Karpas-422 (cell line): ENCODE measurements around the gene LCP2. TPM values are rescaled to one million over a fixed set of nuclear protein-coding genes. Genes with fewer than 3 reads are reported as not detected.

Experiments used
- DNase-seq: peaks from one replicate; pipeline ENCODE4 v3.0.0-alpha.2; 2015
- H2AFZ ChIP-seq: fragments of 200-600 bp; sonication (generic); 2 replicates; pipeline ENCODE4 v1.6.1; 2014; ENCODE audit warnings: antibody characterized with exemption, low read length, mixed read lengths
- H3K27ac ChIP-seq: fragments of 200-600 bp; sonication (generic); 2 replicates; pipeline ENCODE4 v1.5.1; 2014; ENCODE audit warnings: mild to moderate bottlenecking, low read length, moderate library complexity
- H3K27me3 ChIP-seq: fragments of 200-600 bp; sonication (generic); 2 replicates; pipeline ENCODE4 v1.6.1; 2014; ENCODE audit warnings: low read length, mixed read lengths
- H3K36me3 ChIP-seq: fragments of 200-600 bp; sonication (generic); 2 replicates; pipeline ENCODE4 v1.6.1; 2014; ENCODE audit warnings: low read length, mixed read lengths; ENCODE audit not compliant: insufficient read depth
- H3K4me1 ChIP-seq: fragments of 200-600 bp; sonication (generic); 2 replicates; pipeline ENCODE4 v1.6.1; 2014; ENCODE audit warnings: mild to moderate bottlenecking, low read length, mixed read lengths
- H3K4me2 ChIP-seq: fragments of 200-600 bp; sonication (generic); 2 replicates; pipeline ENCODE4 v1.6.1; 2014; ENCODE audit warnings: low read length, low read depth, mild to moderate bottlenecking; ENCODE audit not compliant: poor library complexity, severe bottlenecking
- H3K4me3 ChIP-seq: fragments of 200-600 bp; sonication (generic); 2 replicates; pipeline ENCODE4 v1.5.1; 2014; ENCODE audit warnings: mild to moderate bottlenecking, antibody characterized with exemption, low read length, mixed read lengths
- H3K79me2 ChIP-seq: fragments of 200-600 bp; sonication (generic); 2 replicates; pipeline ENCODE4 v1.6.1; 2014; ENCODE audit warnings: mild to moderate bottlenecking, low read length, mixed read lengths
- H3K9ac ChIP-seq: fragments of 200-600 bp; sonication (generic); 2 replicates; pipeline ENCODE4 v1.6.0; 2014; ENCODE audit warnings: low read length
- H3K9me2 ChIP-seq: fragments of 200-600 bp; sonication (generic), shearing (Covaris generic); replicated peaks from 2 replicates; pipeline ENCODE4 v1.6.0; 2014; ENCODE audit warnings: mild to moderate bottlenecking, low read length, moderate library complexity; ENCODE audit not compliant: insufficient read depth
- H3K9me3 ChIP-seq: fragments of 300-700, 200-600 bp; sonication (generic); 2 replicates; pipeline ENCODE4 v1.6.1; 2014; ENCODE audit warnings: low read length, mixed read lengths
- H4K20me1 ChIP-seq: fragments of 200-600 bp; sonication (generic); 2 replicates; pipeline ENCODE4 v1.6.1; 2014; ENCODE audit warnings: mild to moderate bottlenecking, antibody characterized with exemption, low read length, low read depth; ENCODE audit not compliant: insufficient read depth
- total RNA-seq: library from RNA; depleted of rRNA; stranded (reverse); fragments of >200 nt; shearing (Covaris generic); gene quantifications from 2 replicates; pipeline ENCODE4 v1.2.3, GENCODE V29; 2014; ENCODE audit warnings: low replicate concordance

Gene LCP2
- total RNA-seq, 1 experiment from 2014 or later, result 0.82 TPM

- Histone ChIP-seq H3K4me2 (no peak overlapping the region), H3K4me3 (no peak overlapping the region), H2AFZ (no peak overlapping the region), H3K36me3 (no peaks in the 10 kb centered on the region), H4K20me1 (no peaks in the 10 kb centered on the region), H3K9me3 (no peaks in the 10 kb centered on the region), H3K27ac (no peak overlapping the region), H3K9me2 (no peaks in the 10 kb centered on the region), H3K27me3 (no peaks in the 10 kb centered on the region), H3K4me1 (peaks cover 35% of the 10 kb centered on the region), H3K9ac (no peak overlapping the region), H3K79me2 (no peaks in the 10 kb centered on the region)
- DNase-seq, result no peak
Observed at GRCh38 chr5:170329524-170329923, 31.9 kb upstream of the LCP2 start.

GRCh38 chr5:170327829-170328228 lies 30.3 kb upstream of the LCP2 start:
- peaks cover 31% of the 10 kb centered on the region for H3K4me1 ChIP-seq
- H3K9me2 ChIP-seq, result no peaks in the 10 kb centered on the region
- no peaks in the 10 kb centered on the region for H3K9me3 ChIP-seq
- no peaks in the 10 kb centered on the region for H3K79me2 ChIP-seq
- no peak for DNase-seq
- H2AFZ ChIP-seq, result no peak overlapping the region
- H3K4me2 ChIP-seq, result no peak overlapping the region
- no peaks in the 10 kb centered on the region for H4K20me1 ChIP-seq
- H3K27ac ChIP-seq, result no peak overlapping the region
- no peak overlapping the region for H3K9ac ChIP-seq
- no peaks in the 10 kb centered on the region for H3K36me3 ChIP-seq
- no peak overlapping the region for H3K4me3 ChIP-seq
- no peaks in the 10 kb centered on the region for H3K27me3 ChIP-seq

- H3K79me2 ChIP-seq, result no peaks in the 10 kb centered on the region
- no peak overlapping the region for H3K9ac ChIP-seq
- no peaks in the 10 kb centered on the region for H4K20me1 ChIP-seq
- H3K4me1 ChIP-seq, result peaks cover 29% of the 10 kb centered on the region
- H2AFZ ChIP-seq, result no peak overlapping the region
- no peaks in the 10 kb centered on the region for H3K9me2 ChIP-seq
- H3K27me3 ChIP-seq, result no peaks in the 10 kb centered on the region
- H3K4me2 ChIP-seq, result peak overlapping the region; percentile 31
- DNase-seq, result no peak
- no peak overlapping the region for H3K4me3 ChIP-seq
- H3K27ac ChIP-seq, result no peak overlapping the region
- no peaks in the 10 kb centered on the region for H3K9me3 ChIP-seq
- no peaks in the 10 kb centered on the region for H3K36me3 ChIP-seq
Observed at GRCh38 chr5:170327168-170327567, 29.6 kb upstream of the LCP2 start.

GRCh38 chr5:170319301-170319700 lies 21.7 kb upstream of the LCP2 start:
- Histone ChIP-seq H3K4me2 (no peak overlapping the region), H3K4me3 (no peak overlapping the region), H3K9me2 (no peaks in the 10 kb centered on the region), H3K79me2 (no peaks in the 10 kb centered on the region), H3K9ac (no peak overlapping the region), H3K27me3 (no peaks in the 10 kb centered on the region), H3K4me1 (peaks cover 8% of the 10 kb centered on the region), H2AFZ (no peak overlapping the region), H4K20me1 (no peaks in the 10 kb centered on the region), H3K9me3 (no peaks in the 10 kb centered on the region), H3K36me3 (no peaks in the 10 kb centered on the region), H3K27ac (no peak overlapping the region)
- no peak for DNase-seq

GRCh38 chr5:170317499-170317898 lies 19.9 kb upstream of the LCP2 start:
- H2AFZ ChIP-seq, result no peak overlapping the region
- no peaks in the 10 kb centered on the region for H3K36me3 ChIP-seq
- H3K27me3 ChIP-seq, result no peaks in the 10 kb centered on the region
- H3K4me1 ChIP-seq, result peaks cover 21% of the 10 kb centered on the region
- H3K4me3 ChIP-seq, result no peak overlapping the region
- no peaks in the 10 kb centered on the region for H3K9me3 ChIP-seq
- H4K20me1 ChIP-seq, result no peaks in the 10 kb centered on the region
- no peaks in the 10 kb centered on the region for H3K79me2 ChIP-seq
- H3K27ac ChIP-seq, result no peak overlapping the region
- no peaks in the 10 kb centered on the region for H3K9me2 ChIP-seq
- H3K9ac ChIP-seq, result no peak overlapping the region
- no peak for DNase-seq
- H3K4me2 ChIP-seq, result no peak overlapping the region

GRCh38 chr5:170316937-170317336 lies 19.4 kb upstream of the LCP2 start:
- H3K9me2 ChIP-seq, result no peaks in the 10 kb centered on the region
- no peak overlapping the region for H3K27ac ChIP-seq
- no peaks in the 10 kb centered on the region for H3K36me3 ChIP-seq
- no peak overlapping the region for H3K9ac ChIP-seq
- no peaks in the 10 kb centered on the region for H3K27me3 ChIP-seq
- no peak for DNase-seq
- H2AFZ ChIP-seq, result no peak overlapping the region
- H3K79me2 ChIP-seq, result no peaks in the 10 kb centered on the region
- no peaks in the 10 kb centered on the region for H3K9me3 ChIP-seq
- H4K20me1 ChIP-seq, result no peaks in the 10 kb centered on the region
- no peak overlapping the region for H3K4me3 ChIP-seq
- H3K4me2 ChIP-seq, result no peak overlapping the region
- peaks cover 26% of the 10 kb centered on the region for H3K4me1 ChIP-seq

- Histone ChIP-seq H3K9ac (no peak overlapping the region), H3K4me2 (no peak overlapping the region), H4K20me1 (no peaks in the 10 kb centered on the region), H2AFZ (no peak overlapping the region), H3K9me2 (no peaks in the 10 kb centered on the region), H3K4me1 (peaks cover 27% of the 10 kb centered on the region), H3K27ac (no peak overlapping the region), H3K9me3 (no peaks in the 10 kb centered on the region), H3K27me3 (no peaks in the 10 kb centered on the region), H3K4me3 (no peak overlapping the region), H3K79me2 (no peaks in the 10 kb centered on the region), H3K36me3 (no peaks in the 10 kb centered on the region)
- DNase-seq, result no peak
Observed at GRCh38 chr5:170315154-170315553, 17.6 kb upstream of the LCP2 start.

- no peaks in the 10 kb centered on the region for H3K9me2 ChIP-seq
- H3K4me2 ChIP-seq, result no peak overlapping the region
- H2AFZ ChIP-seq, result no peak overlapping the region
- no peak overlapping the region for H3K4me3 ChIP-seq
- no peaks in the 10 kb centered on the region for H3K9me3 ChIP-seq
- no peaks in the 10 kb centered on the region for H3K27me3 ChIP-seq
- H3K9ac ChIP-seq, result no peak overlapping the region
- H3K4me1 ChIP-seq, result peaks cover 27% of the 10 kb centered on the region
- no peaks in the 10 kb centered on the region for H3K36me3 ChIP-seq
- H3K27ac ChIP-seq, result no peak overlapping the region
- DNase-seq, result no peak
- no peaks in the 10 kb centered on the region for H3K79me2 ChIP-seq
- no peaks in the 10 kb centered on the region for H4K20me1 ChIP-seq
Observed at GRCh38 chr5:170314541-170315095, 17.0 kb upstream of the LCP2 start.

GRCh38 chr5:170313816-170314215 lies 16.2 kb upstream of the LCP2 start:
- Histone ChIP-seq H3K9me2 (no peaks in the 10 kb centered on the region), H2AFZ (no peak overlapping the region), H3K27me3 (no peaks in the 10 kb centered on the region), H3K4me2 (peak overlapping the region; percentile 1), H3K4me3 (no peak overlapping the region), H3K9me3 (no peaks in the 10 kb centered on the region), H3K4me1 (peaks cover 21% of the 10 kb centered on the region), H3K79me2 (no peaks in the 10 kb centered on the region), H3K9ac (no peak overlapping the region), H3K36me3 (no peaks in the 10 kb centered on the region), H3K27ac (no peak overlapping the region), H4K20me1 (no peaks in the 10 kb centered on the region)
- no peak for DNase-seq
